ENCODE results near the gene IL5RA. TPM values are rescaled to one million over a fixed set of nuclear protein-coding genes. Genes with fewer than 3 reads are reported as not detected.

The IL5RA gene
- total RNA-seq, 3 donors from 2014 or later (not counting 1 experiment from before 2014, with no cell fraction given): 0.34 to 12.4 TPM; not detected in 1

GRCh38 chr3:3080309-3080708 lies 29.9 kb downstream of the IL5RA start:
- no peak for ATAC-seq

GRCh38 chr3:3074551-3075257 lies 35.5 kb downstream of the IL5RA start:
- H3K4me1 ChIP-seq (ENCODE audit: control insufficient read depth, insufficient read depth, low read length): no peaks in the 10 kb centered on the region
- Mint-ChIP-seq H3K9me3 (no peaks in the 10 kb centered on the region), H3K27me3 (ENCODE audit: low read depth in 2 of 2) (peaks cover 0 to 11% of the 10 kb centered on the region in 2 donors), H3K4me1 (no peaks in the 10 kb centered on the region), H3K27ac (no peak overlapping the region), H3K4me3 (no peak overlapping the region), H3K36me3 (no peaks in the 10 kb centered on the region)
- ATAC-seq (no peak), DNase-seq (no peak)
- no peak for TF ChIP-seq CTCF (IDR thresholded peaks at IDR 0.05)
- H3K27ac ChIP-seq (ENCODE audit: low read length): no peak overlapping the region
- no peaks in the 10 kb centered on the region for H3K27me3 ChIP-seq (ENCODE audit: control insufficient read depth, insufficient read depth, low read length)
- no peaks in the 10 kb centered on the region for H3K36me3 ChIP-seq (ENCODE audit: control insufficient read depth, insufficient read depth, low read length)
- intact Hi-C loops (cut with micrococcal nuclease): no loop called here
- 96% methylated on average over 2 of the region's 5 CpGs for WGBS (ENCODE audit: insufficient coverage)
- no peaks in the 10 kb centered on the region for H3K9me3 ChIP-seq (ENCODE audit: control insufficient read depth, insufficient read depth, low read length)
- H3K4me3 ChIP-seq (ENCODE audit: low read length): no peak overlapping the region

More at GRCh38 chr3:3080309-3080708, 29.9 kb downstream of the IL5RA start:
- H3K27ac ChIP-seq (ENCODE audit: low read length): no peak overlapping the region
- H3K27me3 Mint-ChIP-seq (ENCODE audit: low read depth in 2 of 2): peaks cover 0 to 13% of the 10 kb centered on the region in 2 donors
- H3K9me3 ChIP-seq (ENCODE audit: control insufficient read depth, insufficient read depth, low read length): no peaks in the 10 kb centered on the region
- TF ChIP-seq CTCF (IDR thresholded peaks at IDR 0.05): no peak
- no peaks in the 10 kb centered on the region for H3K9me3 Mint-ChIP-seq
- H3K4me1 ChIP-seq (ENCODE audit: control insufficient read depth, insufficient read depth, low read length): no peaks in the 10 kb centered on the region
- H3K36me3 Mint-ChIP-seq: no peaks in the 10 kb centered on the region
- no peaks in the 10 kb centered on the region for H3K36me3 ChIP-seq (ENCODE audit: control insufficient read depth, insufficient read depth, low read length)
- no peak overlapping the region for H3K4me3 ChIP-seq (ENCODE audit: low read length)
- intact Hi-C loops (cut with micrococcal nuclease): no loop called here
- no peak overlapping the region for H3K4me3 Mint-ChIP-seq
- H3K27me3 ChIP-seq (ENCODE audit: control insufficient read depth, insufficient read depth, low read length): no peaks in the 10 kb centered on the region
- H3K4me1 Mint-ChIP-seq: no peaks in the 10 kb centered on the region
- H3K27ac Mint-ChIP-seq: no peak overlapping the region
- WGBS (ENCODE audit: insufficient coverage): 82% methylated on average over 4 of the region's 5 CpGs
- no peak for DNase-seq

- no peak overlapping the region for H3K27ac Mint-ChIP-seq
- no peak overlapping the region for H3K4me3 Mint-ChIP-seq
- intact Hi-C loops (cut with micrococcal nuclease): no loop called here
- no peaks in the 10 kb centered on the region for H3K27me3 Mint-ChIP-seq (ENCODE audit: low read depth in 2 of 2)
- no peaks in the 10 kb centered on the region for H3K4me1 Mint-ChIP-seq
- no peaks in the 10 kb centered on the region for H3K36me3 Mint-ChIP-seq
- H3K4me1 ChIP-seq (ENCODE audit: control insufficient read depth, insufficient read depth, low read length): no peaks in the 10 kb centered on the region
- H3K9me3 ChIP-seq (ENCODE audit: control insufficient read depth, insufficient read depth, low read length): no peaks in the 10 kb centered on the region
- no peak for TF ChIP-seq CTCF (IDR thresholded peaks at IDR 0.05)
- no peak overlapping the region for H3K27ac ChIP-seq (ENCODE audit: low read length)
- no peaks in the 10 kb centered on the region for H3K27me3 ChIP-seq (ENCODE audit: control insufficient read depth, insufficient read depth, low read length)
- no peak for ATAC-seq
- H3K36me3 ChIP-seq (ENCODE audit: control insufficient read depth, insufficient read depth, low read length): no peaks in the 10 kb centered on the region
- H3K4me3 ChIP-seq (ENCODE audit: low read length): no peak overlapping the region
- WGBS (ENCODE audit: insufficient coverage): 96% methylated on average over 5 of the region's 5 CpGs
- no peaks in the 10 kb centered on the region for H3K9me3 Mint-ChIP-seq
- DNase-seq: no peak
These were observed 39.0 kb downstream of the IL5RA start for GRCh38 chr3:3071136-3071535.

- no peaks in the 10 kb centered on the region for H3K4me1 ChIP-seq (ENCODE audit: control insufficient read depth, insufficient read depth, low read length)
- ATAC-seq (no peak), DNase-seq (no peak)
- no peaks in the 10 kb centered on the region for H3K9me3 ChIP-seq (ENCODE audit: control insufficient read depth, insufficient read depth, low read length)
- 94% methylated on average over 5 of the region's 5 CpGs for WGBS (ENCODE audit: insufficient coverage)
- H3K27ac ChIP-seq (ENCODE audit: low read length): no peak overlapping the region
- intact Hi-C loops (cut with micrococcal nuclease): no loop called here
- Mint-ChIP-seq H3K36me3 (no peaks in the 10 kb centered on the region), H3K9me3 (no peaks in the 10 kb centered on the region), H3K27ac (no peak overlapping the region), H3K4me3 (no peak overlapping the region), H3K4me1 (no peaks in the 10 kb centered on the region), H3K27me3 (ENCODE audit: low read depth in 2 of 2) (peaks cover 0 to 4% of the 10 kb centered on the region in 2 donors)
- no peak for TF ChIP-seq CTCF (IDR thresholded peaks at IDR 0.05)
- H3K27me3 ChIP-seq (ENCODE audit: control insufficient read depth, insufficient read depth, low read length): no peaks in the 10 kb centered on the region
- H3K36me3 ChIP-seq (ENCODE audit: control insufficient read depth, insufficient read depth, low read length): no peaks in the 10 kb centered on the region
- no peak overlapping the region for H3K4me3 ChIP-seq (ENCODE audit: low read length)
These were observed 40.5 kb downstream of the IL5RA start for GRCh38 chr3:3069723-3070122.
